ENCODE data around the gene STEAP3.

STEAP3 gene, protein sequence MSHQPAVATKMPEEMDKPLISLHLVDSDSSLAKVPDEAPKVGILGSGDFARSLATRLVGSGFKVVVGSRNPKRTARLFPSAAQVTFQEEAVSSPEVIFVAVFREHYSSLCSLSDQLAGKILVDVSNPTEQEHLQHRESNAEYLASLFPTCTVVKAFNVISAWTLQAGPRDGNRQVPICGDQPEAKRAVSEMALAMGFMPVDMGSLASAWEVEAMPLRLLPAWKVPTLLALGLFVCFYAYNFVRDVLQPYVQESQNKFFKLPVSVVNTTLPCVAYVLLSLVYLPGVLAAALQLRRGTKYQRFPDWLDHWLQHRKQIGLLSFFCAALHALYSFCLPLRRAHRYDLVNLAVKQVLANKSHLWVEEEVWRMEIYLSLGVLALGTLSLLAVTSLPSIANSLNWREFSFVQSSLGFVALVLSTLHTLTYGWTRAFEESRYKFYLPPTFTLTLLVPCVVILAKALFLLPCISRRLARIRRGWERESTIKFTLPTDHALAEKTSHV

DNA sequence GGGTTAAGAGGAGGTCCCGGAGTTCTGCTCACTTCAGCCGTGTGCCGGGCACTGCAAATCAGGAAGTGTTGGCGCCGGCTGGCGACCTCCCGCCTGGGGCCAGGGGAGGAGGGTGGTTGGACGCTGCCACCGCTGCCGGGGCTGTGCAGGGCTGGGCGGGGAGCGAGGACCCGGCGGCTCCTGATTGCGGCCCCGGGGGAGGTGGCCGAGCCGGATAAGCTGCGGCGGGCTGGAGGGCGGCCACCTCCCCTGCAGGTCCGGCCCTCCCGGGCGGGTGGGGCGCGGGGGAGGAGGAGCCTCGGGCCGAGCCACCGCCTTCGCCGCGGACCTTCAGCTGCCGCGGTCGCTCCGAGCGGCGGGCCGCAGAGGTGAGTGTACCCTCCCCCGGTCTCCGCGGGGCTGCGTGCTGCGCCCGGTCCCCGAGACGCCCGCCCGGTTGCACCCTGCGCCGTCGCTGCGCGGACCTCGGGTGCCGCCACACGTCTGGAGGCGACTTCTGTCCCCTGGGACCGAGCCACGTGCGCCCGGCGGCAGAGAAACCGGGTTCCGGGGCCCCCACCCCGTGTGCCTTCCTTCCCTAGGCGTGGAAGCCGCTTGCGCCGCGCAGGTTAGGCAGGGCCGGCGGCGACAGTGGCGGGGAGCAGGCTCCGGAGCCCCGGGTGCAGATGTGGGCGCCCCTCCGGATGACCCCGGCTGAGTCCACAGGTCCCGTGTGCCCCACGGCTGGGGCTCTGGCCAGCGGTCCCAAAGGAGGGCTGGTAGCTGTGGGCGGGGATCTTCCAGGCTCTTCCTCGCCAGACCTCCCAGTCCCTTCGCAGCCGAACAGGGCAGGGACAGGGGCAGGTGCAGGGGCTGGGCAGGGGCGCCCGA is at the start of gene STEAP3:
TSS of gene STEAP3 (plus strand) at position 314 of the 870 bp plus-strand sequence. CDS start 7,179 bp downstream, outside the sequence.
- DNase-seq (ENCODE audit: low spot score), result peak; percentile 67

DNA sequence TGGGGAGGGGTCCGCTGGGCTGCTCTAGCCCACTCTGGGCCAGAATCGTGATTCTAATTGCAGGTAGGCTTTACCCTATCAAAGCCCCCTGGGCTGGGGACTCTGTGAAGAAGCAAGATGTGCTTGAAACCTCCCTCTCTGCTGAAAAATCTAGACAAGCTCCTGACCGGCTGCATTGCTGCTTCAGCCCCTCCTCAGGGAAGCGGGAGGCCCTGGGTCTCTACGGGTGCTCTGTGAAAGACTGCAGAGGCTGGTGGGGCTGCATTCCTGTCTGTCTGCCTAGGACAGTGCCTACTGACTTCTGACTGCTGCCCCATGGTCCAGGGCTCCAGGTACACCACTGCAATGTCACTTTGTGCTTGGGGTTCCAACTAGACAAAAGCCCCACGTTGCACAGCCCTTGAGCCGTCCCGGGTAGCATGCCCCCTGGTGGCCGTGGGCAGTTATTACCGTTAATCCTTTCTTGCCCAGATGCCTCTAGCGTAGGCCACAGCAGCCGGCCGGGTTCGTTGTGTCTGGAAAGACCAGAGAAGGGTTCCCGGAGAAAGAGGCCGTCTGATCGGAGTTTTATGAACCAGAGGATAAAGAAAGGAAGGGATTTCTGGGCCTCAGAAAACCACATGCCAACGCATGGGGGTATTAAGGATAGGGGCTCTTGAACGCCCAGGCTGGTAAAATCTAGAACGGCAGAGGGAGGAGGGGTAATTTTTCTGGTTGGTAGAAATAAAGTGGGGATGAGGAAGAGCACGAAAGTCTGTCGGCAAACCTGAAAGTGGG is 49.2 kb upstream of the STEAP3 start:
- peak; percentile 20 for DNase-seq (ENCODE audit: low spot score)

DNA sequence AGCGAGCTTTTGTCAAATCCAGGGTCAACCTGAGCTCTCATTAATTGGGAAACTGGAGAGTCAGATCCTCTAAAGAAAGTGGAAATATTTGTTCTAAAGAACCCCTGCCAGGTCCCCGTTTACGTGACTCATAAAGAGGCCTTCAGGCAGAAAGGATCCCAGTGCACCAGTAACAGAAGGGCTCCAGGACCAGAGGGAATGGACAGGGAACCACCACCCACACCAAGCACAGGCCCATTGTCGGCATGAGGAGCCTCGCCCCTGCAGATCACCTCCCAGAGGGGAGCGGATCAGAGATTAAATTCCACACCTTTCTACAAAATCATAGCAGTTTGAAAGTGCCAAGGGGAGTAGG is 48.7 kb upstream of the STEAP3 start:
- DNase-seq (ENCODE audit: low spot score), result no peak

DNA sequence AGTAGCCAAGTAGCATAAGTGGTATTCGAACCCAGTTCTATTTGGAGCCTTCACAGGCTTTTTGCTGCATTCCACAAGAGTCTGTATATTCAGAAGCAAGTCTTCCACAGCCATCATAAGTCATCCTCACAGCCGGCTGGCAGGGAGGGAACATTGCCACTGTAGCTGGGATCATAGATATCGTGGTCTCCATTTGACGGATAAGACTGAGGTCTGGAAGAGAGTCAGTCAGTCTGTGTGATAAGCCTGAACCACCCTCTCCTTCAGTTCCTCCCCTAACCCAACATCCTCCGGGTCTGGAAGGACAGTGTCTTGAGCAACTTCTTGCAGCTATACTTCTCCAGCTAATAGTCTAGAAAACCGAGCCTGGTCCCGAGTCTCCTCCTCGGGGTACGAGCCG is 48.1 kb upstream of the STEAP3 start:
- no peak for DNase-seq (ENCODE audit: low spot score)

DNA sequence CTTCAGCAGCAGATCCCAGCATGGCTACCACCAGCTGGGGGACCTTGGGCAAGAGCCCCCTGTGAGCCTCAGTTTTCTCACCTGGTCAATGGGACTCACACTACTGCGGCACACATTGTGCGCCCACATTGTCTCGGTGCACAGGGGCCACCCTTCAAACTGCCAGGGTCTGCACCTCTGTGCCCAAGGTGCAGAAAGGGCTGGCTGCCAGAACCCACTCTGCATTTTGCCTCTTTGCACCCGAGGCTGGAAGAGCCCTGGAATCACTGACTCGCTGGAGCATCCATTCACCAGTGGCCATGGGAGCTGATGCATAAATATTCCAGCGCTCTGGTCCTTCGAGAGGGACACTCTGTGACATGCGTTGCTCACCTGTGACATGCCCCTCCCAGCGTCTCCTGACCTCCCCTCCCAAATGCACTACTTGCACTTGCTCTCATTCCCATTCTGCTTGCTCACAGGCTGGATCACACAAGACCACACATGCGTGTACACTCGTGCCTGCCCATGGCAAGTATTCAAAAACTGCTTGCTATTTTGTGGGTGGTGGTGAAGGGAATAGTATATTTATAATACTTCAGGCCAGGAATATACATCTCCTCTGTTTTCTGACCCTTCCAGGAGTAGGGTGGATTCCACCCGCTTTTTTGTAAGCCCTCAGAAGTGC is 46.3 kb upstream of the STEAP3 start:
- no peak for DNase-seq (ENCODE audit: low spot score)

DNA sequence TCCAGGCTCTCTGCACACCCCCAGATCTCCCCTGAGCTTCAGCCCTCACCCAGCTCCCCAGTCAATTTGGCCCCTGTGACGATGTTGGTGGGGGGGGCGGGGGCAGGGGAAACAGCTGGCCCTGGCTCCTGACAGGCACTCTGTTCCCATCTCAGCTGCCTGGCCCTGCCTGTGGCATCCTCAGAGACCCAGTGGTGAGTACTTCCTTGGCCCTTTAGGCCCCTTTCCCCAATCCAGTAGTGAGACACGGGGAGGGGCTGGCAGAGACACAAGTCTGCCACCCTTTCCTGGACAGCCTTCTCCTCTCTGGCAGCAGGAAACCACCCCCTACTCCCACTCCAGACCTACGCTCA is 45.8 kb upstream of the STEAP3 start:
- DNase-seq (ENCODE audit: low spot score), result no peak

DNA sequence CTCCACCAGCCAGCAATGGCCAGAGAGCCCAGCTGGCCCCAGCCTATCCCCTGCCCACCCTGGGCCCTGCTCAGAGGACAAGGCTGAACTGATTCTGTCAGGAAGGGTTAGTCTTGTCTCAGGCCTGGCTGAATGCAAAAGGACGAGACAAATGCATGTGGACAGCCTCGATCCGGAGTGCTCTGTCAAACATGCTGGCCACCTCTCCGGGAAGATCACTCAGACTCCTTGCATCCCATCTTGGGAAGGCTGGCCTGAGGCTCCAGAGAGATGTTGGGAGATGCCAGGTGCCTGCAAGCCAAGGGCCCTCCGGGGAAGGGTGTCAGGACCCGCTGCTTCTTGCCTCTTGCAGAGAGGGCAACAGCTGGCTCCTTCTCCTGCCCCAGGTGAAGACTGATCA is 44.9 kb upstream of the STEAP3 start:
- DNase-seq (ENCODE audit: low spot score), result no peak

DNA sequence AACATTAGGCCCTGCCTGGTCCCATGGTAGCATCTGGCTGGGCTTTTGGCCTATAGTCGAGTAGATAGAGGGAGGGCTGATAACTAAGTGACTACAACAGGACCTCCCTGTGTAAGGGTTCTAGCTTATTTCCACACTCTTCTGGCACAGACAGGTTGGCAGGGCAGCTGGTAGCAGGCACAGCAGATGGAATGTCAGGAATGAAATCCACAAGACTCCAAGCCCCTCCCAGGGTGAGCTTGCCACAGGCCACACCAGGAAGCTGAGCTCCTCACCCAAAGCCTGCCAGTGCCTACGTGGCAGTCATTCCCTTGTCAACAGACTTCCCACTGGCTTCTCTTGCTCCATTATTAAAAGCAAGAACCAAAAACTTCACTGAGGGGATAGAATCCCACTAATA is 44.4 kb upstream of the STEAP3 start:
- no peak for DNase-seq (ENCODE audit: low spot score)

DNA sequence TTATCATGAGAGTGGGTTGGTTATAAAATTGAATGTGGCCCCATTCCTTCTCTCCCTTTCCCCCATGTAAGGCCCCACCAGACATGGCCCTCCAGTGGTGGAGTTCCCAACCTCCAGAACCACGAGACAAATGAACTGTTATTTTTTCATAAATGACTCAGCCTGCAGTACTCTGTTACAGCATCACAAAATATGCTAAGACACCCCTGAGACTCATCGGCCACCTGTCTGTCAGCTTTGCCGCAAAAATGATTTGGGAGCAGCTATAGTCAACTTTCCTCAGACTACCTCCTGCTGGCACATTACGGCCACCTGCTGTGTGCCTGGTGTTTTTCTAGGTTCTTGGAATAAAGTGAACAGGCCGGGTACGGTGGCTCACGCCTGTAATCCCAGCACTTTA is 43.6 kb upstream of the STEAP3 start:
- no peak for DNase-seq (ENCODE audit: low spot score)

DNA sequence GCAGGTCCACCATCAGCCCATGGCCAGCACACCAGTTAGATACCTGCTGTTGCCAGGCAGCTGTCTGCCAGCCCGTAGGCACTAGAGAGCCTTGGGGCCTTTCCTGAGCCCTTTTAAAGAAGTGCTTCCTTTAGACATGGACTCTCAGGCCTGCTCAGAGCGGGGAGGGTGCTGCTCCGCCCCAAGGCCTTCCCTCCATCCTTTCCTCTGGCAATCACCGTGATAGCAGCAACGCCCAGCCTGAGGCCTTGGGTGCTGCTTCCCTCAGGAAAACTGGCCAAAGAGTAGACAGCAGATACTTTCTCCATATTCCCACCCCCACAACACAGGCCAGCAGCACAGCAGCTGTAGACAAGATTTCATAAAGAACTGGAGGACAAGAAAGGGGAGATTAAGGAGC is 42.7 kb upstream of the STEAP3 start:
- no peak for DNase-seq (ENCODE audit: low spot score)

DNA sequence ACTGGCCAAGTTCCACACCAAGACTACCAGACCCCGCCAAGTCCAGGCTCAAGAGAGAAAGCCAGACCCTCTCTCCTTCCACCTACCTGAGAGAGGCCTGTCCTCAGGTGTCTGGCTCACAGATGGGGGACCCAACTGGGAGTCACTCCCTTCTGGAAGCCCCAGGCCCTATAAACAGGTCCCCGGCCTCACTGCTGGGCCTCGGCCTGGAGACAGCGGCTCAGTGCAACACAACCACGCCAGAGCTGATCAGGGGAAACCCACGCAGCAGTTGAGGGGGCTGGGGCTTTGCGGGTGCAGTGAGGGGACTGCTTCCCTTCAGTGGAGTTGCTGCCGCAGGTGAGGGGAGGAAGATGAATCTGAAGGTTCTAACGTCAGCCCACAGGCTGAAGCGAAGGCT is 42.2 kb upstream of the STEAP3 start:
- no peak for DNase-seq (ENCODE audit: low spot score)

DNA sequence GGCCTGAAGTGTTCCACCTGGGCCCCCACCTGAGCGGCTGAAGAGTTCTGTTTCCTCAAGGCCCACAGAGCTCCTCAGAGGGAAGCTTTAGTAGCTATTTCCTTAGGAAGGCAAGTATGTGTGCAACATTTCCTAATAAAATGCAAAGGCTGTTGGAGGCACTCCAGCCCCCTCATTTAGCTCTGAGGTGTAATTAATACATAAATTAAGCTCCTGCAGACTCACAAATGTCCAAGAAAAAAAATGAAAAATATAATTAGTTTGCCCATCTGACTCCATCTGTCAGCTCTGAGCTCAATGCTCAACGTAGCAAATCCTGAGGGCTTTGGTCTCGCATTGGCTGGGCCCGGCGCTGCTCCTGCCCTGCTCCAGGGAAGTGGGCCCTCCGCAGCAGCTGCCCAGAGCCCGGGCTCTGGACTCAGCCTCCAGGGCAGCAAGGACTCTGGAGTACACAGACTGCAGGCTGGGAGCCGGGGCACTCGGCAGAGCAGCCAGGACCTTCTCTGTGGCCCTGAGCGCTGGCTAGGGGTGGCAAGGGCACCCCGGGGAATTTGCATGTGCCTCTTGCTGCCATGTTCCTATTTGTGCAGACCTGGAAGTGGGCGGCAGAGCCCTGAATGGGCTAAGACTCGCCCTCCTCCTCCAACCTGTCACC is 41.7 kb upstream of the STEAP3 start:
- no peak for DNase-seq (ENCODE audit: low spot score)

DNA sequence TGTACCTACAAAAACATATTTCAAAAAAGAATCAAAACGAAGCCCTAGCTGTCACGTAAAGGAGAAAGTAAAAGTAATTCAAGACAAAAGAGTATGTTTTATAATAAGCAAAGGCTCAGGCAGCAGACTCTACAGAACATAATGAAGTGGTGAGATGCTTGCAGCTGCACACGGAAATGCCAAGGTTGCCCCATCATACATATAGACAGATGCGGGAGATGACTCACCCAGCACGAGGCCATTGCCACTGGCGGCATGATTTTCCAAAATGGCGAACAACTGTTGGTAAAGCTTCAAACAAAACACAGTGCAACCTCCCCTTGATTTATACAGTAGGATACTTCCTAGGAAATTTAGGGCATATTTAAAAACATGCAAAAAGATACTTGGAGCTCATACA is 39.1 kb upstream of the STEAP3 start:
- DNase-seq (ENCODE audit: low spot score), result no peak

DNA sequence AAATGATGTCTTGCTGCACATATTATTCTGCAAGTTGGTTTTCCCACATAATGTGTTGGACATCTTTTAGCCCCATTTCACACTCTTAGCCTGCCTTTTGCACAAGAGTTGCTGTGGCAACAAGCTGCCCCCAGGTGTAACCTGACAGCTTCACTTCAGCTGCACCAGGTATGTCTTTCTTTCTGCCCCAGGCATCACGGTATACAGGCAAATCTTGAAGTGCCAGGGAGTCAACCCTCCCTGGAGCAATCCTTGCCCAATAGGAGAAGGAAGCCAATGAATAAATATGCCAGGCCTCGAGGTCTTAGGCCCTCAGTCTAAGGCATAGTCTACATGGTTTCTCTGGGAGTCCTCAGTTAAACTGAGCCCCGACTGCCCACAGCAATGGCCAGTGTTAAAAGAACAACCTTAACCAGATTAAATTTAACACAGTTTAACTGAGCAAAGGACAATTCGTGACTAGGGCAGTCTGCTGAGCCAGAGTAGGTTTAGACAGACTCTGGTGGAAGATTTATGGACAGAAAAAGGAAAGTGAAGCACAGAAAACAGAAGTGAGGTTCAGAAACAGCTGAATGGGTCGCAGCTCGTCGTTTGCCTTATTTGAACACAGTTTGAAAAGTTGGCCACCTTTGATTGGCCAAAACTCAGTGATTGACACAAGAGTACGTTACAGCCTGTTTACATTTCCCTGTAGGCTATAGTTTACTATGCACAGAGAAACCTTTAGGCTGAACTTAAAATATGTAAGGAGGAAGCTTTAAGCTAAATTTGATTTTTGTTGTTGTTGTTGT is 33.1 kb upstream of the STEAP3 start:
- DNase-seq (ENCODE audit: low spot score), result no peak

DNA sequence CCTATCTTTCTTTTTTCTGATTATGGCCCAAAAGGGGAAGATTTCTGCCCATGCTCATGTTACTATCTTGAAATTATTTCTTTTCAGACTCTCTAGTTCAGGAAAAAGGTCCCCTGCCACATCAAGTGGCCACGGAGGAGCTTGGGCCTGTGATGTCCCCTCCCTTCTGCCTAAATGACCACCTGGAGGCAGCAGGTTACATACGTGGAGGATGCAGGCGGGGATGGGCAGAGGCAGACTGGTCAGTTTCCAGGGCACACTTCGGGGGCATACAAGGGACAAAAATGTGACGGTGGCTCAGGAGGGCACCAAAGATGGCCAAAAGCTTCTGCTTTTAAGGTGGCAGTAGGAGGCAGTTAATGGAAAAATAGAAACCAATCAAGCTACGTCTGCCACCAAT is 30.7 kb upstream of the STEAP3 start:
- no peak for DNase-seq (ENCODE audit: low spot score)

DNA sequence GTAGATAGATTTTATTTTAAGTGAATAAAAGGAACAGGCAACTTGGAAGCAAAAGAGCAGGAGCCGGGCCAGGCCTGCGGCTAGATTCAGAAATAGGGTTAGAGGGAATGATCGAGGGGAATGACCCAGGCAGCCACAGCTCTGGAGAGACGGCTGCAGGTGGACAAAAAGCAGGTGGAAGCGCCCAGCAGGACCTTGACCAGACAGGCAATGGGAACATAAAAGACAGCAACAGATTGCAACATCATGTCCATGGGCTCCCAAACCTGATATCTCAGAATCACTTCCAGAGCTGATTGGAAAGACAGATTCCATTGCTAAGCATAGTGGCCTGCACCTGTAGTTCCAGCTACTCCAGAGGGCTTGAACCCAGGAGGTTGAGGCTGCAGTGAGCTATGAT is 28.6 kb upstream of the STEAP3 start:
- DNase-seq (ENCODE audit: low spot score), result no peak

DNA sequence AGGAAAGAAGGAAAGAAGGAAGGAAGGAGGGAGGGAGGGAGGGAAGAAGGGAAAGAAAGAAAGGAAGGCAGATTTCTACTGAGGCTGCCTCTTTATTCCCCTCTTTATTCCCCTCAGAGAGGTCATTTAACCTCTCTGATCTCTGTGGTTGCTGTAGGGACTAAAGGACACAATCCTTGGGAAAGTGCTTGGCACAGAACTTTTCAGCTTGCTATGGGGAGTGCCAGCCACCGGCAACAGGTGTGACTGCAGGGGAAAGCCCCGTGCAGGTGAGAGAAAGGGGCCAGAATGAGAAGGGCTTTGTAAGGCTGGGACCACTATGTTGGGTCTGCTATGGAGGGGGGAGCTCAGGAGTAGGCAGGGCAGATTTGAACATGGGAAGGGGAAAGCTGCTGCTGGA is 27.7 kb upstream of the STEAP3 start:
- DNase-seq (ENCODE audit: low spot score), result no peak

DNA sequence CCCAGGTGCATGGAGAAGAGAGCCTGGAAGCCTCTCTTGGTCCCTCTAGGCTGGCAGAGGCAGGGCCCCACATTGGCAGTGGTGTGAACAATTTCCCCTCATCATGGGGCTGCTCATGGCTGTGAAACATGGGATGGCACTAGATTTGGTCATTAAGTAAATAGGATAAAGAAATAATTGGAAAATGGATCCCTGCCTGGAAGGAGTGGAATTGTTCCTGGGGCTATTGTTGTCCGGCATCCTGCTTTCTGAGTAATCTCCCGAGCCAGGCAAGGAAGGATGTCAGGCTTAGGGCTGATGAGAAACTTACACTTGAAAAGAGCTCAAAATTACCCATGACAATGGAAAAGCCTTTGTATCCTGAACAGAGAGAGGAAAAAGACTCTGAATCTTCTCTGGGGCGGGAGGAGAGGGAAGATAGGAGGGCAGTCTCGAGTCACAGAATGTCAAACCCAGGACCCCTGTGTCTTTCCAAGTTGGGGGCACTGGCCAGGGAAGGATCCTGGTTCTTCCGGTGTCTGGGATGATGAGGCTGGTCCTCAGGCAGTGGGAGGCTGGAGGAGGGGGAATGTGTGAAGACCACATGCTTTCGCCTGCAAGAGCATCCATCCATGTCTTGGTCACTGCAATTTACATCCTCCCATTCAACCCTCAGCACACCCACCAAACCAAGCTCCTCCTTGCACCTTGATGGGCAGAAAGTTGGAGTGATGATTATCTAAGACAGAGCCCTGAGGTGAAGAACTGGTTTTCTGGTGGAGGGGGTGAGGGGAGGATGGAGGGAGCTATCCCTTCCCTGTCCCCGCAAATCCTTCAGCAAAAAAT is 27.1 kb upstream of the STEAP3 start:
- DNase-seq (ENCODE audit: low spot score), result peak; percentile 86

DNA sequence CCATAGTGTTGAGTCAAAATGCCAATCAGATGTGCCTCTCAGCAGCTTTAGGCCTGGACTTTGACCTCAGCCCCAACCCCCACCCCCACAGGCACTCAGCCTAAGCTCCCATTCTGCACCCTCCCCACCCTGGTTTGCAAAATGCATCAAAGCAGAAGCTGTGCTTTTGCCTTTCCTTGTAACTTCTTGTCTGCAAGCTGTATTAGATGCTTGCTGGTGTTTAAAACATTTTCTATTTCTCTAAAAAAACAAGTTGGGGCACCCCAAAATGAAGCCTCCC is 26.6 kb upstream of the STEAP3 start:
- no peak for DNase-seq (ENCODE audit: low spot score)
